Measurements from ENCODE around the gene SLC38A7.
"Not testable (repeated sequence)": the region's sequence is repeated elsewhere in the genome, so short reads cannot be mapped to it uniquely, and the experiment has no call there.

SLC38A7 gene, protein sequence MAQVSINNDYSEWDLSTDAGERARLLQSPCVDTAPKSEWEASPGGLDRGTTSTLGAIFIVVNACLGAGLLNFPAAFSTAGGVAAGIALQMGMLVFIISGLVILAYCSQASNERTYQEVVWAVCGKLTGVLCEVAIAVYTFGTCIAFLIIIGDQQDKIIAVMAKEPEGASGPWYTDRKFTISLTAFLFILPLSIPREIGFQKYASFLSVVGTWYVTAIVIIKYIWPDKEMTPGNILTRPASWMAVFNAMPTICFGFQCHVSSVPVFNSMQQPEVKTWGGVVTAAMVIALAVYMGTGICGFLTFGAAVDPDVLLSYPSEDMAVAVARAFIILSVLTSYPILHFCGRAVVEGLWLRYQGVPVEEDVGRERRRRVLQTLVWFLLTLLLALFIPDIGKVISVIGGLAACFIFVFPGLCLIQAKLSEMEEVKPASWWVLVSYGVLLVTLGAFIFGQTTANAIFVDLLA
- 8.5 to 14.9 (median 11.4) reads per million in 4 experiments for total RNA-seq

DNA sequence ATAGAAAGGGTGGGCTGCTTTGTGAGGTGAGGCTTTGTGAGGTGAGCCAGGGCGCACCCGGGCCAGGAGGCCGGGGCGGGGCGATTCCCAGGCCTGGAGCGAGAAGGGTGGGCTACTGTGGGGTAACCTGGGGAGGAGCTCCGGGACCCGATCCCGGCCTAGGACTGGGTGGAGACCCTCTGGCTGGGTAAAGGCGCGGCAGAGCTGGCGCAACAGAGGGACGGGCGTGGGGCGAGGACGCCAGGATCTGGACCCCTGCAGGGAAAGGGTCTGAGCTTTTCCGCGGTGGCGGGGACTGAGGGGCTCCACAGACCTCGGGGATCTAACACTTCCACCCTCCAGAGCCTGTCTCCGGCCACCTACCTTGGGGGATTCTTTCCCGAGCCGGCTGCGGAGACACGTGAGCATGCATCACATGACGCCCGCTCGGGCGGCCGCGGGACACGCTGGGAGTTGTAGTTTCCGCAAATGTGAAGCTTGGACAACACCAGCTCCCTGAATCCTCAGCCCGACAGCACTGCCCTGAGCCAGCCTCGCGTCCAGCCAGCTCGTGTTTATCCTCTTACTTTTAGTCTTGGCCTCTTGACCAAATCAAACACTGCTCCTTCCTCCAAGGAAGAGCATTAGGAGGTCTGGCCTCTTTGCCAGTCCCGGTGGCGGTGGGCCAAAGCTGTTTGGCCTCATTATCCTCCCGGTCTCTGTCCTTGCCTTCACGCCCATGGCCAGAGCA is at the start of gene SLC38A7:
SLC38A7 (minus strand) TSS at position 417 of the 730 bp plus-strand sequence. CDS start 4,644 bp downstream, outside the sequence.
- peak; percentile 48 for DNase-seq

DNA sequence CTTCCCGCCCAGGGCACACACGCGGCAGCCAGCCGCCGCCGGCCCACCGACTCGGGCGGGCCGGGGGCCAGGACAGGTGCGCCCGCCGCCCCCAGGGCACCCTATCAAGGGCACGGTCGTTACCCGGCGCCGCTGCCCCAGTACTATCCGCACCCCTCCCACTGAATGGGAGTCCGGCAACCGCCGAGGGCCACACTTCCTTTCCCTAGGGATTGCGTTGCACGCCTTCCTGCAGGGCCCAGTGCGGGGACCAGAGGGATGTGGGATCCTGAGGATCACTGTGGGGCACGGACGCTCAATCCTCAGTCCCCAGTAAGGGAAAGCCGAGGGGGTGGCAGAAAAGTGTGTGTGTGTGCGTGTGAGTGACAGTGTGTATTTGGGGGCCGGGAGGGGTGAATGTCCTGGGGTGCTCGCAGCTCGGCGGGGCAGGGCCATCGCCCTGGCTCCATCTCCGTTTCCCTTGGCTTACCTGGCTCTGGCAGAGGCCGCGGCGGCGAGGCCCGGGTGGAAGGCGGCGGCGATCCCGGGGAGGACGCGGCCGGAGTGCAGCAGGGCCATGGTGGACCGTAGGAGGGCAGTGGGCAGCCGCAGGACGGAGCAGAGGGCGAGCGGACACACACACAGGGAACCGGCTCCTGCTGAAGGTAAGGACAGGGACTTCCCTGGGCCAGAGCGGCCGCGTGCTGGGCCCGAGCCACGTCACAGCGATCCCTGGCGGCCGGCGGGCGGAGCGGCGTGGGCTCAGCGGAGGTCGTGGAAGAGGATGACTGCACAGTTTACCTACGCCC is 49.3 kb upstream of the SLC38A7 start, which contains the start of gene GOT2:
GOT2 (minus strand) TSS at position 646 of the 788 bp plus-strand sequence; CDS start at position 558, 88 bp downstream.
- peak; percentile 50 for DNase-seq

GRCh38 chr16:58733248-58733670 is 48.7 kb upstream of the SLC38A7 start:
- no peak for DNase-seq

DNA sequence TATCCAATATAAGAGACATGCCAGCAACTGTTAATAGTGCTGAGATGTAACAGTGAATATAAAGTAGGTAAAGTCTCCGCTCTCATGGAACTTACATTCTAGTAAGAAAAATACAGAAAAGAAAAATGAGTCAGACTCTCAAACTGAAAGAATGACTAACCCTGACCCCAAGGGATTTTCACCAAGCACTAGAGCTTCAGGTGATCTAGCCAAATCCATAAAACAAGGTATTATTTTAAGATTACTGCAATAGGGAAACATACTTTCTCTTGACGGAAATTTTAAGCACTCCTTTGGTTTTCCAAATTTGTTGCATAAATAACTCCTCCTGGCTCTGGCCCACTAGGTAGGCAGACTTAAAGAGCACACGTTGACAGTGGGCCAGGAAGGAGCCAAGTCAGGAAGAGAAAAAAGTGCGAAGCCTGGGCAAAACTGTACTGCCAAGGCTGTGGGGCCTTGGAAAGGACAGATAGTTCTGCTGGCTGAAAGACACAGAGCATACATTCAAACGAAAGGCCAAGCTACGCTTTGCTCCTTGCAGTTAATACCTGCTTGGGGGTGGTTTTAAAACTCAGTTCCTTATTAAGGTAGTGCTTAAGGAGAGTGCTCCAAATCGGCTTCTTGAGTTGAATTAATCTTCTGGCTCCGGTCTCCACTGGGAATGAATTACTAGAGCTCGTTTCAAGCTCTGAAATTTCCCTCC is 48.1 kb upstream of the SLC38A7 start:
- DNase-seq, result no peak

- no peak for DNase-seq
These were observed 46.3 kb upstream of the SLC38A7 start for GRCh38 chr16:58730724-58731370.

DNA sequence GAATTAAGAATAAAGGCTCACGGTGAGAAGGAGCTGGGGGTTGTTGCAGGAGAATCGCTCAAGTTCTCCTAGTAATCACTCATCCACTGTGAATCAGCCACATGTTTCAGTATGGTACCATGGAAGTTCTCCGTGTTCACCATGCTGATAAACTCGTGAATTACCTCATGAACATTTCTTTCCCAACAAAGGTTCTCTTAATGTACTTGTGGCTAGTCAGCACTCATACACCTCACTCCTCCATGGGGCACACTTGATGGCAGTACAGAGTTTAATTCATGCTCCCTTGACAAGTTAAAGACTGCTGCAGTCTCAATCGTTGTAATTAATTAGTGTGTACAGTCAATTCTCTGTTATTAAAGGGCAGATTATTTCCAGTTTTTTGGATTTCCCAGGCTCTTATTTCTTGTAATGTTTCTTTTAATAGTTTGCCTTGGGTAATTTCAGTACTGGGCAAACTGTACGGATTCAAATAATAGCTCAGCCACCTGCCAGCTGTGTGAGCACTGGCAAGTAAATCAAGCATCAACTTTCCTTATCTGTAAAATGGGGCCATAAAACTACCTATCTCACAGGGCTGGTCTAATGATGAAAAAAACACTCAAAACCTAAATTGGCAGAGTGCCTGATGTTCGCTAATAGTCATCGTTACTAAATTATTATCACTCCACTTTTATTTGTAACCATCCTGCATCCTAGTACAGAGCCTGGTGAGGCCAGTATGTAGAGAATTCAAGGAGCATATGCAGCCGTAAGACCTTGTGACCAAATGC is 43.4 kb upstream of the SLC38A7 start:
- DNase-seq, result no peak

- no peak for DNase-seq
These were observed 42.6 kb upstream of the SLC38A7 start for GRCh38 chr16:58727028-58727781.

GRCh38 chr16:58723109-58723508 is 38.5 kb upstream of the SLC38A7 start:
- no peak for DNase-seq

DNA sequence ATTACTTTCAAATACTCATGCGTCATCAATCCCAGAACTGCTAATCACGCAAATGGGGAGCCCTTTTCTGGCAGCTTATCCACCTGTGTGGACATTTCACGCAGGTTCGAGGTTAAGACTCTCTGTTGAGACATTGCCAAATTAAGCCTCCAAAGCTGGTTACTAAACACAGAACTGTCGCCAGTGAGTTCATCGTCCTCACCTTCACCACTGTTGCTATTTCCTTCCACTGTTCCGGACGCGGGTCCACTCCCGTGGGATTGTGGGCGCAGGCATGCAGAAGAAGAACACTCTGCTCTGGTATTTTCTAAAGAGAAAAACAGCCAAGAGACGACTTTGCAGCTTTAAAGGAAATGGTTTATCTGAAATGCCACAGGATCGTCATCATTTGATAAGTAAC is 33.4 kb upstream of the SLC38A7 start:
- DNase-seq, result no peak

DNA sequence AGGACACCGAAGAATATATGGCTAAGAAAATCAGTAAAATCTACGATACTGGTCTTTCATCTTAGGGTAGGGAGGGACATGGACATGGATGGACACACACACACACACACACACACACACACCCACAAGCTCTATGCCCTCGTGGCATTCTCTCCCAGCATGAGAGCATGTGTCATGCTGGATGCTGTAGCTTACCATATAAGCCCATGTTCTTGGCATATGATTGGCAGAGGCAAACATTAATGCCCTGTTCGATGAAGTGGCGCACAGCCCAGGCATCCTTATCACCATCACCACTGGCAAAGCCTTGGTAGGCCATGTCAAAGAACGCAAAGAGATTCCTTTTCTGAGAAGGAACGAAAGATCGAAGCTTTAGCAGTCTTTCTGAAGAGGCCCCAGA is 31.9 kb upstream of the SLC38A7 start:
- no peak for DNase-seq

DNA sequence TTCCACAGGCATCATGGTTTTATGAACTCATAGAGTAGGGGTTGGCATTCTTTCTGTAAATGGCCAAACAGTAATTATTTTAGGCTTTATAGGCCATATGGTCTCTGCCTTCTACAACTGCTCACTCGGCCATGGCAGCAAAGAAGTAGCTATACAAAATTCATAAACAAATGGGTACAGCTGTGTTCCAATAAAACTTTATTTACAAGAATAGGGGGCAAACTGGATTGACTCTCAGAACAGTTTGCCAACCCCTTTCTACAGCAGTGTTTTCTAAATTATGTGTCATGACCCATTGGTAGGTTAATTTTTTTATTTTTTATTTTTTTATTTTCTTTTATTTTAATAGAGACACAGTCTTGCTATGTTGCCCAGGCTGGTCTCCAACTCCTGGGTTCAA is 29.2 kb upstream of the SLC38A7 start:
- DNase-seq, result no peak

- no peak for DNase-seq
These were observed 24.8 kb upstream of the SLC38A7 start for GRCh38 chr16:58709333-58709732.

- no peak for DNase-seq
These were observed 14.6 kb upstream of the SLC38A7 start for GRCh38 chr16:58699151-58699550.

- DNase-seq, result no peak
These were observed 10.8 kb upstream of the SLC38A7 start for GRCh38 chr16:58695368-58695767.

- DNase-seq, result no peak
These were observed 7.9 kb upstream of the SLC38A7 start for GRCh38 chr16:58692450-58692849.

DNA sequence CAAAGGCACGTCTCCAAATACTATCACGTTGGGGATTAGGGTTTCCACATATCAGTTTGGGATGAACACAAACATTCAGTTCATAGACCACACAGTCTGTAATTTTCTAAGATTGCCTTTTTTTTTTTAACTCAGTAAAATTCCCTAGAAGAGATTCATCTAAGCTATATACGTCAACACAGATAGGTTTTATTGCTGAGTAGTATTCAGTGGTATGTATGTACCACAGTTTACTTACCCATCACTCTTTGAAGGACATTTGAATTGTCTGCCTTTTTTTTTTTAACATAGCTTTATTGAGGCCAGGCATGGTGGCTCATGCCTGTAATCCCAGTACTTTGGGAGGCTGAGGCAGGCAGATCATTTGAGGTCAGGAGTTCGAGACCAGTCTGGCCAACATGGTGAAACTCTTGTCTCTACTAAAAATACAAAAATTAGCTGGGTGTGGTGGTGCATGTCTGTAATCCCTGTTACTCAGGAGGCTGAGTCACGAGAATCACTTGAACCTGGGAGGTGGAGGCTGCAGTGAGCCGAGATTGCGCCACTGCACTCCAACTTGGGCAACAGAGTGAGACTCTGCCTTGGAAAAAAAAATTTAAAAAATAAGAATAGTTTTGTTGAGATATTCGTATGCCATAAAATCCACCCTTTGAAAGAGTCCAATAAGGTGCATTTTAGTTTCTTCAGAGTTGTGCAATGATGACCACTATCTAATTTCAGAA is 2.6 kb upstream of the SLC38A7 start:
- not testable (repeated sequence) for DNase-seq

GRCh38 chr16:58685084-58685449 is 497 bp upstream of the SLC38A7 start:
- no peak for DNase-seq

GRCh38 chr16:58684001-58684353 is 593 bp downstream of the SLC38A7 start:
- DNase-seq, result no peak

DNA sequence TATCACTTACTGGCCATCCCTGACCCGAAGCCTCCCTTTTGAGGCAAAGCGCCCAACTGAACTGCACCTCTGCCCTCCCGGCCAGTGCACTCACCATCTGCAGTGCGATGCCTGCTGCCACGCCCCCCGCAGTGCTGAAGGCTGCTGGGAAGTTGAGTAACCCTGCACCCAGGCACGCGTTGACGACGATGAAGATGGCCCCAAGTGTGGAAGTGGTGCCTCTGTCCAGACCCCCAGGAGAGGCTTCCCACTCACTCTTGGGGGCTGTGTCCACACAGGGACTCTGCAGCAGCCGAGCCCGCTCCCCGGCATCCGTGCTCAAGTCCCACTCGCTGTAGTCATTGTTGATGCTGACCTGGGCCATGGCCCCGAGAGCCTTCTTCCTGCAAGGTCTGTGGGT is 4.8 kb downstream of the SLC38A7 start:
- DNase-seq, result no peak

- no peak for DNase-seq
These were observed 5.9 kb downstream of the SLC38A7 start for GRCh38 chr16:58678716-58679115.
